Gastrocnemius medialis (tissue), 4 donors: Measurements from ENCODE around the gene ARID1B. TPM values are rescaled to one million over a fixed set of nuclear protein-coding genes. Genes with fewer than 3 reads are reported as not detected.

Experiments
- ATAC-seq, 2 donors: fragments of 150-250 bp; one replicate each; pipeline ENCODE4 v1.9.1; 2016
- DNase-seq, 2 donors: peaks; one replicate each; pipeline ENCODE4 v3.0.0-alpha.2; 2019
- H3K27ac ChIP-seq, 4 donors: fragments of 200-600 bp; sonication (generic); 1 replicate in 1 of 4; 2 replicates in 3 of 4; pipeline ENCODE4 v1.5.1; 2016 to 2018; ENCODE audit warnings: mild to moderate bottlenecking in 2 of 4, moderate library complexity in 1 of 4
- H3K27me3 ChIP-seq, 3 donors: fragments of 200-600 bp; sonication (generic) in 2 of 3; 1 replicate in 1 of 3; 2 replicates in 2 of 3; pipeline versions ENCODE4 v1.5.1 to v1.6.0; 2016 to 2019; ENCODE audit warnings: mild to moderate bottlenecking in 1 of 3, moderate library complexity in 1 of 3
- H3K36me3 ChIP-seq, 2 donors: fragments of 200-600 bp; sonication (generic) in 1 of 2; one replicate each; pipeline ENCODE4 v1.5.1; 2017 to 2018
- H3K4me1 ChIP-seq, 2 donors: fragments of 200-600 bp; sonication (generic) in 1 of 2; one replicate each; pipeline ENCODE4 v1.5.1; 2016 to 2017; ENCODE audit warnings: mild to moderate bottlenecking in 2 of 2
- H3K4me3 ChIP-seq, 4 donors: fragments of 200-600 bp; sonication (generic) in 3 of 4; 1 replicate in 1 of 4; 2 replicates in 3 of 4; pipeline ENCODE4 v1.5.1; 2016 to 2019; ENCODE audit warnings: mild to moderate bottlenecking in 2 of 4
- H3K9me3 ChIP-seq, 3 donors: fragments of 200-600 bp; sonication (generic) in 2 of 3; 1 replicate in 1 of 3; 2 replicates in 2 of 3; pipeline ENCODE4 v1.5.1; 2016 to 2019
- POLR2A ChIP-seq, 2 donors: fragments of 450-650 bp; IDR thresholded peaks; one replicate each; pipeline ENCODE4 v1.6.1; 2017; ENCODE audit warnings: antibody characterized with exemption in 2 of 2, mild to moderate bottlenecking in 2 of 2, moderate library complexity in 2 of 2
- in situ Hi-C, 4 donors: fragments of 200-750 bp; cut with MboI; loops; one replicate each; pipeline versions ENCODE4 v1.15.0 to v1.8.0; 2017; ENCODE audit warnings: low sequenced_read_pairs in 4 of 4
- intact Hi-C: fragments of 100-400 bp; cut with DNase I; formaldehyde crosslinking; loops from one replicate; pipeline ENCODE4 v1.15.1; 2023; ENCODE audit warnings: low total_unique reads
- total RNA-seq, 4 donors: library from RNA; depleted of rRNA; stranded (reverse); fragments of >200 nt; gene quantifications; one replicate each; pipeline versions ENCODE4 v1.1.0 to v1.2.3, GENCODE V29; 2016
- TF ChIP-seq, protein P1 (sequence below), 5 experiments: fragments of 450-650 bp in 3 of 5; fragments of 200-600 bp in 2 of 5; sonication (generic) in 2 of 5; IDR thresholded peaks in 4 of 5; conservative IDR thresholded peaks in 1 of 5; 1 replicate in 4 of 5; 2 replicates in 1 of 5; pipeline ENCODE4 v1.5.1; 2016 to 2019; ENCODE audit warnings: antibody characterized with exemption in 5 of 5, mild to moderate bottlenecking in 3 of 5, moderate library complexity in 3 of 5

The ARID1B gene
- total RNA-seq, 4 donors from 2014 or later: 54.9 to 75.3 (median 62.0) TPM

DNA sequence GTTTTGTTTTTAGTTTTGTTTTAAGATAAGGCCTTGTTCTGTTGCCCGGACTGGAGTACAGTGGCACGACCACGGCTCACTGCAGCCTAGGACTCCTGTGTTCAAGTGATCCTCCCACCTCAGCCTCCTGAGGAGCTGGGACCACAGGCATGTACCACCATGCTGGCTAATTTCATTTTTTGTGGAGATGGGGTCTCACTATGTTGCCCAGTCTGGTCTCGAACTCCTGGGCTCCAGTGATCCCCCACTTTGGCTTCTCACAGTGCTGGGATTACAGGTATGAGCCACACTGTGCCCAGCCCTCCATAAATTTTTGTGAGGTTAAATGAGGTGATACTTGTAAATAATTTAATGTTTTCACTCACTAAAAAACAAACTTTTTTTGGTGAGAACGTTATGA is 76.6 kb downstream of the ARID1B start:
- no peak for ATAC-seq
- intact Hi-C loops: loop anchor here (1.0 to 10.0 kb wide), 2 partner anchors 11 to 169 kb away; no protein-coding TSS in a partner anchor
- H3K4me1 ChIP-seq: peaks cover 76 to 93% of the 10 kb centered on the region in 2 donors
- no peak for TF ChIP-seq POLR2A (IDR thresholded peaks at IDR 0.05)
- TF ChIP-seq, protein P1, sequence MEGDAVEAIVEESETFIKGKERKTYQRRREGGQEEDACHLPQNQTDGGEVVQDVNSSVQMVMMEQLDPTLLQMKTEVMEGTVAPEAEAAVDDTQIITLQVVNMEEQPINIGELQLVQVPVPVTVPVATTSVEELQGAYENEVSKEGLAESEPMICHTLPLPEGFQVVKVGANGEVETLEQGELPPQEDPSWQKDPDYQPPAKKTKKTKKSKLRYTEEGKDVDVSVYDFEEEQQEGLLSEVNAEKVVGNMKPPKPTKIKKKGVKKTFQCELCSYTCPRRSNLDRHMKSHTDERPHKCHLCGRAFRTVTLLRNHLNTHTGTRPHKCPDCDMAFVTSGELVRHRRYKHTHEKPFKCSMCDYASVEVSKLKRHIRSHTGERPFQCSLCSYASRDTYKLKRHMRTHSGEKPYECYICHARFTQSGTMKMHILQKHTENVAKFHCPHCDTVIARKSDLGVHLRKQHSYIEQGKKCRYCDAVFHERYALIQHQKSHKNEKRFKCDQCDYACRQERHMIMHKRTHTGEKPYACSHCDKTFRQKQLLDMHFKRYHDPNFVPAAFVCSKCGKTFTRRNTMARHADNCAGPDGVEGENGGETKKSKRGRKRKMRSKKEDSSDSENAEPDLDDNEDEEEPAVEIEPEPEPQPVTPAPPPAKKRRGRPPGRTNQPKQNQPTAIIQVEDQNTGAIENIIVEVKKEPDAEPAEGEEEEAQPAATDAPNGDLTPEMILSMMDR (IDR thresholded peaks at IDR 0.05 in 4 of 5, conservative IDR thresholded peaks at IDR 0.05 in 1 of 5): no peak
- no peak overlapping the region for H3K4me3 ChIP-seq
- H3K27me3 ChIP-seq: no peaks in the 10 kb centered on the region
- no peaks in the 10 kb centered on the region for H3K9me3 ChIP-seq
- no peak for DNase-seq
- in situ Hi-C loops: no loop called here
- no peaks in the 10 kb centered on the region for H3K36me3 ChIP-seq
- peak overlapping the region; percentile 79 to 87 (median 84) for H3K27ac ChIP-seq

DNA sequence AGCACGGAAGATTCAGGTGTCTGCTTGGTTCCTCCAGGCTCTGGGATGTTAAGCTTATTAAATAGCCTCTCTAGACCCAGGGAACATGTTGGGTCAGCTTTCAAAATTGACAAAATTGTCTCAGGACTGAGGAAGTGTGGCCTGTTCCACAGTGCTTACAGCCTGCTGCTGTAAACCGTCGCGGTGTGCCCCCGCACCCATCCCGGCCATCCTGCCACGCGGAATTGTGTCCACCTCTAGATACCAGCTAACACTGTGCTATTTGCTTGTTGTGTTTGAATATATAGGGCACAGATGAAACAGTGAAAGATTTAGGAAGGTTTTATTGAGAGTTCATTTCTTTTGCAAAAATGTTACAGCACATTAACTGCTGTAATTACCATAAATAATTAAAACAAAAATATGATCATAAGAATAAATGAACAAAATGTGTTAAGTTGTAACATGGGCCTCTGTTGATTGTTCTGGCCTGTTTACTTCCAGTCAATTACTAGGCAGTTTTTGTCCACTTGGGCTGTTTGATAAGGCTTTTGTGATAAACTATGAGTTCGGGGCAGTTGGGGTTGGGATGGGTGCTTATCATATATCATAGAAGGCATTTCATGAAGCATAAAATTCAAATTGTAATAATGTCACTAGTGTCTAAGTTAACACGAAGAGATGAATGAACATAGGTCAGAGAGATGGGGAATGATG is 77.4 kb downstream of the ARID1B start:
- Histone ChIP-seq H3K4me1 (peaks cover 72 to 91% of the 10 kb centered on the region in 2 donors), H3K27ac (no peak overlapping the region), H3K9me3 (no peaks in the 10 kb centered on the region), H3K4me3 (no peak overlapping the region), H3K36me3 (no peaks in the 10 kb centered on the region), H3K27me3 (no peaks in the 10 kb centered on the region)
- ATAC-seq (no peak), DNase-seq (no peak)
- in situ Hi-C loops: no loop called here
- TF ChIP-seq, protein P1 (IDR thresholded peaks at IDR 0.05 in 4 of 5, conservative IDR thresholded peaks at IDR 0.05 in 1 of 5): no peak
- no peak for TF ChIP-seq POLR2A (IDR thresholded peaks at IDR 0.05)
- intact Hi-C loops: loop anchor here (1.0 to 10.0 kb wide), 2 partner anchors 10 to 170 kb away; no protein-coding TSS in a partner anchor

DNA sequence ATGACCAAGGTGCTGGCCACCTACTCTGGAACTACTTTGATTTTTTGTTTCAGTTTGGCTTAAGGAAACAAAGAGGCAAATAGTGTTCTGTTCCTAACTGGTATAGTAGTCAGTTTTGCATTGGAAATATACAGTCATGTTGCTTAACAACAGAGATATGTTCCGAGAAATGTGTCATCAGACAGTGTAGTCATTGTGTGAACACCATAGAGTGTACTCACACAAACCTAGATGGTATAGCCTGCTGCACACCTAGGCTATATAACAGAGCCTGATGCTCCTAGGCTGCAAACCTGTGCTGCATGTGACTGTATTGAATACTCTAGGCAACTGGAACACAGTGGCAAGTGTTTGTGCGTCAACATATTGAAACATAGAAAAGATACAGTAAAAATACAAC is 80.4 kb downstream of the ARID1B start:
- H3K4me1 ChIP-seq: peaks cover 45 to 84% of the 10 kb centered on the region in 2 donors
- DNase-seq (no peak), ATAC-seq (no peak)
- TF ChIP-seq, protein P1 (IDR thresholded peaks at IDR 0.05 in 4 of 5, conservative IDR thresholded peaks at IDR 0.05 in 1 of 5): no peak
- TF ChIP-seq POLR2A (IDR thresholded peaks at IDR 0.05): no peak
- no peaks in the 10 kb centered on the region for H3K27me3 ChIP-seq
- H3K27ac ChIP-seq: peak overlapping the region in 1 of 4 donors; percentile 6
- H3K9me3 ChIP-seq: no peaks in the 10 kb centered on the region
- in situ Hi-C loops: no loop called here
- no peaks in the 10 kb centered on the region for H3K36me3 ChIP-seq
- intact Hi-C loops: loop anchor here (10.0 kb wide), 1 partner anchor 173 kb away; no protein-coding TSS in a partner anchor
- no peak overlapping the region for H3K4me3 ChIP-seq

DNA sequence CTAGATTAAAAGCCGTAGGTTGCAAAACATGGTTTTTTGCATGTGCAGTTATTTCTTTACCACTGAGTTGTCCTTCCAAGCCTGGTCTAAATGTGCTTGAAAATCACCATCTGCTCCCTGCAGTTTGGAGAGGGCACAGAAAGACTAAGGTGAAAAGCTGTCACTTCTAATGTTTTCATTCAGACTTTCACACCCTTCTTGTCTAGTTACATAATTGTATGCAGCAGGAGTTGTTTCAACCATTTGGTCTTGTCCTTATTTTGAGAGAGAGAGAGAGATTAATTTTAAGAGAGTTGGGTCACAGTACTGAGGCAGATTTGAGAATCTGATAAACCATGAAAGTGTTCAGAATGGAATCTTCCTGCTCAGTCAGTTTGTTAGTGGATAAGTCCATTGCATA is 82.5 kb downstream of the ARID1B start:
- TF ChIP-seq, protein P1 (IDR thresholded peaks at IDR 0.05 in 4 of 5, conservative IDR thresholded peaks at IDR 0.05 in 1 of 5): no peak
- no peak for TF ChIP-seq POLR2A (IDR thresholded peaks at IDR 0.05)
- intact Hi-C loops: loop anchor here (10.0 kb wide), 2 partner anchors 175 to 295 kb away; no protein-coding TSS in a partner anchor
- H3K27me3 ChIP-seq: no peaks in the 10 kb centered on the region
- in situ Hi-C loops: no loop called here
- DNase-seq: no peak
- peaks cover 43 to 64% of the 10 kb centered on the region in 2 donors for H3K4me1 ChIP-seq
- H3K27ac ChIP-seq: no peak overlapping the region
- ATAC-seq: no peak
- no peak overlapping the region for H3K4me3 ChIP-seq
- no peaks in the 10 kb centered on the region for H3K9me3 ChIP-seq
- H3K36me3 ChIP-seq: no peaks in the 10 kb centered on the region
